ENCODE results near the gene B3GALT6. TPM values are rescaled to one million over a fixed set of nuclear protein-coding genes. Genes with fewer than 3 reads are reported as not detected.
"Not testable (repeated sequence)": the region's sequence is repeated elsewhere in the genome, so short reads cannot be mapped to it uniquely, and the experiment has no call there.

B3GALT6 gene
- total and polyA plus RNA-seq, 4 donors: 2.5 to 12.8 (median 10.3) TPM

DNA sequence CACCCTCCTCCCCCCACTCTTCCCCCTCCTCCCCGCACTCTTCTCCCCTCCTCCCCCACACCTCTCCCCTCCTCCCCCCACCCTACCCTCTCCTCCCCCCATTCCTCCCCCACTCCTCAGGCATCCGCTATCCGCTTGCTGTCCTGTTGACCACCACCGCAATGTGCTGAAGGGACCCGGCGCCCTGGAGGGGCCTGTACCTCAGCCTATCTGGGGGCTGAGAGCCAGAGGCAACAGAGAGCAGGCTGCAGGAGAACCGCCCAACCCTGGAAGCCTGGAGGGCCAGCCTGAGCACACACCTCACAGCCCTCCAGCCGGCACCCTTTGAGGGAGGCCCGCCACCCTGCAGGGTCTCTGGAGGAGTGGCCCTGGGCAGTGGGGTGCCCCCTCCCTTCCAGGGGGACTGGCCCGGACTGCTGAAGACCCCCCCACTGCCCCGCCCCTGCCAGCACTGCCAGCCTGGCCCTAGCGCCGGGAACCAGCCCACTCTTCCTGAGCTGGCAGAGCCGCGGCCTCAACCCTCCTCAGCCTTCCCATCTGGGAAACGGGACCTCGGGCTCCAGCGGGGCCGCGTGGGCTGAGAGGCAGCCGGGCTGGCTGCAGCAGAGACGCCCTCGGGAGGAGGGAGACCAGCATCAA is 13.3 kb downstream of the B3GALT6 start:
- intact Hi-C loops (cut with DNase I): no loop called here
- ATAC-seq (ENCODE audit: low FRiP score): no peak

DNA sequence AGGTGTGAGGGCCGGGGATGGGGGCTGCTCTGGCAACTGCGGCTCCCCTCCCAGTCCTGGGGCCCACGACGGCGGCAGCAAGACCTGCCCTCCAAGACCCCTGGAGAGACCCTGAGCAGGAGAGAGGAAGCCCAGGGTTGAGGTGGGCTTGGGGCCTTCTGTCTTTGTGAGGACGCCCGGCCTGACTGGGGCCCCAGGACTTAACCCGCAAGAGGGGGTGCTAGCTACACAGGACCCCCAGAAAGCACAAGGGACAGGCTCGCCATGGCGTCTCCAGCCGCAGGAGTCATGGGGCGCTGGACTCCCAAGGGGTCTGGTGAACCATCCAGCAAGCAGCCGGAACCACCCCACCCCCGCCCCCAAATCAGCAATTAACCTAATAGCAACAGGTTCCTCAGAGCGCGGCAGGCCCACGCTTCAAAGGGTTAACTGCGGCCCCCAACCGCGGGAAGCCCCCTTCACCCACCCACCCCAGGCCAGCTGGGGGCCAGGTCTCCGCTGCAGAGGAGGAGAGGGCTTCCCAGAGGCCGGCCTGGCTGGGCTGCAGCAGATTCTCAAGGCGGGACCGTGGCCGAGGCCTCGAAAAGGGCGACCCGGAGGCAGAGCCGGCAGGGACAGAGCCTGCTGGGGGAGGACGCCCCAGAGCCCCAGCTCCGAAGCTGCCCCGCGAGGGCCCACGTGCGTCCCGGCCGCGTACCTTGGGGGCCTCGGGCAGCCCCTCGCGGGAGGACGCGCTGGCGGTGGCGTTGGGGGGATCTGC is 14.0 kb downstream of the B3GALT6 start:
- Histone ChIP-seq H3K9me3 (ENCODE audit: control insufficient read depth, low read length) (no peaks in the 10 kb centered on the region), H3K4me1 (ENCODE audit: control insufficient read depth in 1 of 2, insufficient read depth in 2 of 2, low read length in 2 of 2) (no peaks in the 10 kb centered on the region), H3K36me3 (ENCODE audit: control insufficient read depth in 1 of 2, insufficient read depth in 2 of 2, low read length in 1 of 2) (no peaks in the 10 kb centered on the region), H3K4me3 (ENCODE audit: low read length in 2 of 2) (no peak overlapping the region), H3K27ac (ENCODE audit: low read depth in 1 of 2, low read length in 2 of 2) (no peak overlapping the region), H3K27me3 (ENCODE audit: control insufficient read depth in 1 of 2, insufficient read depth in 2 of 2, low read length in 1 of 2) (no peaks in the 10 kb centered on the region)
- intact Hi-C loops (cut with DNase I): no loop called here
- 30 to 43% methylated on average over 37 to 45 of the region's 45 CpGs for WGBS, 2 donors
- DNase-seq (no peak), ATAC-seq (ENCODE audit: low FRiP score) (no peak)

More for the DNA sequence above, 13.3 kb downstream of the B3GALT6 start:
- H3K27me3 ChIP-seq (ENCODE audit: control insufficient read depth in 1 of 2, insufficient read depth in 2 of 2, low read length in 1 of 2): no peaks in the 10 kb centered on the region
- no peaks in the 10 kb centered on the region for H3K36me3 ChIP-seq (ENCODE audit: control insufficient read depth in 1 of 2, insufficient read depth in 2 of 2, low read length in 1 of 2)
- H3K4me3 ChIP-seq (ENCODE audit: low read length in 2 of 2): no peak overlapping the region
- H3K9me3 ChIP-seq (ENCODE audit: control insufficient read depth, low read length): no peaks in the 10 kb centered on the region
- H3K4me1 ChIP-seq (ENCODE audit: control insufficient read depth in 1 of 2, insufficient read depth in 2 of 2, low read length in 2 of 2): no peaks in the 10 kb centered on the region
- no peak for DNase-seq
- no peak overlapping the region for H3K27ac ChIP-seq (ENCODE audit: low read depth in 1 of 2, low read length in 2 of 2)
- WGBS, 2 donors: 55 to 63% methylated on average over 19 to 23 of the region's 23 CpGs

- no peak for ATAC-seq (ENCODE audit: low FRiP score)
- Histone ChIP-seq H3K9me3 (ENCODE audit: control insufficient read depth, low read length) (no peaks in the 10 kb centered on the region), H3K4me1 (ENCODE audit: control insufficient read depth in 1 of 2, insufficient read depth in 2 of 2, low read length in 2 of 2) (no peaks in the 10 kb centered on the region), H3K4me3 (ENCODE audit: low read length in 2 of 2) (no peak within 1 kb of the TSS), H3K36me3 (ENCODE audit: control insufficient read depth in 1 of 2, insufficient read depth in 2 of 2, low read length in 1 of 2) (no peaks in the 10 kb centered on the region), H3K27ac (ENCODE audit: low read depth in 1 of 2, low read length in 2 of 2) (no peak within 1 kb of the TSS), H3K27me3 (ENCODE audit: control insufficient read depth in 1 of 2, insufficient read depth in 2 of 2, low read length in 1 of 2) (no peaks in the 10 kb centered on the region)
- intact Hi-C loops (cut with DNase I): no loop called here
- WGBS, 2 donors: 2 to 6% methylated on average over 44 to 74 of the region's 74 CpGs
- no peak for DNase-seq
Observed at GRCh38 chr1:1246577-1247340, 14.7 kb downstream of the B3GALT6 start, which contains the start of gene C1QTNF12. C1QTNF12 (minus strand) TSS chr1:1246722; CDS start chr1:1246690, 32 bp downstream.

- no peaks in the 10 kb centered on the region for H3K4me1 ChIP-seq (ENCODE audit: control insufficient read depth in 1 of 2, insufficient read depth in 2 of 2, low read length in 2 of 2)
- WGBS, 2 donors: 55 to 64% methylated on average over 25 of the region's 25 CpGs
- intact Hi-C loops (cut with DNase I): no loop called here
Observed at GRCh38 chr1:1247341-1247913, 15.4 kb downstream of the B3GALT6 start.

DNA sequence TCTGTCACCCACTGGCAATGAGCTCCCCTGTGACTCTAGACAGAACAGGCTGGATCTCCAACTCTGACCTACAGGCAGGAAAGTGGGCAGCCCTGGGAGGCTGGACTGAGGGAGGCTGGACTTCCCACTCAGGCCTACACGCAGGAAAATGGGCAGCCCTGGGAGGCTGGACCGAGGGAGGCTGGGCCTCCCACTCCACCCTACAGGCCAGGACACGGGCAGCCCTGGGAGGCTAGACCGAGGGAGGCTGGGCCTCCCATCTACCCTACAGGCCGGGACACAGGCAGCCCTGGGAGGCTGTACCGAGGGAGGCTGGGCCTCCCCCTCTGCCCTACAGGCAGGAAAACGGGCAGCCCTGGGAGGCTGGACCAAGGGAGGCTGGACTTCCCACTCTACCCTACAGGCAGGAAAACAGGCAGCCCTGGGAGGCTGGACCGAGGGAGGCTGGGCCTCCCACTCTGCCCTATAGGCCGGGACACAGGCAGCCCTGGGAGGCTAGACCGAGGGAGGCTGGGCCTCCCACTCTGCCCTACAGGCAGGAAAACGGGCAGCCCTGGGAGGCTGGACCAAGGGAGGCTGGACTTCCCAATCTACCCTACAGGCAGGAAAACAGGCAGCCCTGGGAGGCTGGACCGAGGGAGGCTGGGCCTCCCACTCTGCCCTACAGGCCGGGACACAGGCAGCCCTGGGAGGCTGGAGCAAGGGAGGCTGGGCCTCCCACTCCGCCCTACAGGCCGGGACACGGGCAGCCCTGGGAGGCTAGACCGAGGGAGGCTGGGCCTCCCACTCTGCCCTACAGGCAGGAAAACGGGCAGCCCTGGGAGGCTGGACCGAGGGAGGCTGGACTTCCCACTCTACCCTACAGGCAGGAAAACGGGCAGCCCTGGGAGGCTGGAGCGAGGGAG is 16.2 kb downstream of the B3GALT6 start:
- H3K4me1 ChIP-seq (ENCODE audit: control insufficient read depth in 1 of 2, insufficient read depth in 2 of 2, low read length in 2 of 2); DNase-seq; H3K4me3 ChIP-seq (ENCODE audit: low read length in 2 of 2); H3K27me3 ChIP-seq (ENCODE audit: control insufficient read depth in 1 of 2, insufficient read depth in 2 of 2, low read length in 1 of 2); ATAC-seq (ENCODE audit: low FRiP score); H3K27ac ChIP-seq (ENCODE audit: low read depth in 1 of 2, low read length in 2 of 2); H3K9me3 ChIP-seq (ENCODE audit: control insufficient read depth, low read length); H3K36me3 ChIP-seq (ENCODE audit: control insufficient read depth in 1 of 2, insufficient read depth in 2 of 2, low read length in 1 of 2); intact Hi-C loops (cut with DNase I): not testable (repeated sequence)
- 87 to 93% methylated on average over 21 of the region's 21 CpGs for WGBS, 2 donors

More at GRCh38 chr1:1247341-1247913, 15.4 kb downstream of the B3GALT6 start:
- no peak for ATAC-seq (ENCODE audit: low FRiP score)
- no peak for DNase-seq
- Histone ChIP-seq H3K9me3 (ENCODE audit: control insufficient read depth, low read length) (no peaks in the 10 kb centered on the region), H3K27ac (ENCODE audit: low read depth in 1 of 2, low read length in 2 of 2) (no peak overlapping the region), H3K4me3 (ENCODE audit: low read length in 2 of 2) (no peak overlapping the region), H3K36me3 (ENCODE audit: control insufficient read depth in 1 of 2, insufficient read depth in 2 of 2, low read length in 1 of 2) (no peaks in the 10 kb centered on the region), H3K27me3 (ENCODE audit: control insufficient read depth in 1 of 2, insufficient read depth in 2 of 2, low read length in 1 of 2) (no peaks in the 10 kb centered on the region)

- no peaks in the 10 kb centered on the region for H3K4me1 ChIP-seq (ENCODE audit: control insufficient read depth in 1 of 2, insufficient read depth in 2 of 2, low read length in 2 of 2)
- no peaks in the 10 kb centered on the region for H3K9me3 ChIP-seq (ENCODE audit: control insufficient read depth, low read length)
- H3K27me3 ChIP-seq (ENCODE audit: control insufficient read depth in 1 of 2, insufficient read depth in 2 of 2, low read length in 1 of 2): no peaks in the 10 kb centered on the region
- no peak overlapping the region for H3K27ac ChIP-seq (ENCODE audit: low read depth in 1 of 2, low read length in 2 of 2)
- ATAC-seq (ENCODE audit: low FRiP score): no peak
- DNase-seq: no peak
- peaks cover 0 to 7% of the 10 kb centered on the region in 2 donors for H3K36me3 ChIP-seq (ENCODE audit: control insufficient read depth in 1 of 2, insufficient read depth in 2 of 2, low read length in 1 of 2)
- 83 to 91% methylated on average over 16 of the region's 16 CpGs for WGBS, 2 donors
- no peak overlapping the region for H3K4me3 ChIP-seq (ENCODE audit: low read length in 2 of 2)
- intact Hi-C loops (cut with DNase I): no loop called here
Observed at GRCh38 chr1:1250786-1251284, 18.8 kb downstream of the B3GALT6 start.

DNA sequence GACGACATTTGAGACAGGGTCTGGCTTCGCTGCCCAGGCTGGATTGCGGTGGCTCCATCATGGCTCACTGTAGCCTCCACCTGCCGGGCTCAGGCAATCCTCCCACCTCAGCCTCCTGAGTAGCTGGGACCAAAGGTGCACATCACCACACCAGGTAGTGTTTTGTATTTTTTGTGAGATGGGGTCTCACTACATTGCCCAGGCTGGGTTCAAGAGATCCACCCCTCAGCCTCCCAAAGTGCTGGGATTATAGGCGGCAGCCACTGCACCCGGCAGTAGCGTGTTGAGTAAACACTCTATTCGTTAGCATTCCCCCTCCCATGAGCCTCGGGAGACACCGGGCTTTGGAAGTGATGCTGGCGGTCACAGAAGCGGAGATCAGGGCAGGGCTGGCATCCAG is 21.3 kb downstream of the B3GALT6 start:
- no peak for ATAC-seq (ENCODE audit: low FRiP score)
- H3K4me3 ChIP-seq (ENCODE audit: low read length in 2 of 2): no peak overlapping the region
- intact Hi-C loops (cut with DNase I): no loop called here
- peaks cover 0 to 7% of the 10 kb centered on the region in 2 donors for H3K36me3 ChIP-seq (ENCODE audit: control insufficient read depth in 1 of 2, insufficient read depth in 2 of 2, low read length in 1 of 2)
- no peaks in the 10 kb centered on the region for H3K4me1 ChIP-seq (ENCODE audit: control insufficient read depth in 1 of 2, insufficient read depth in 2 of 2, low read length in 2 of 2)
- H3K9me3 ChIP-seq (ENCODE audit: control insufficient read depth, low read length): no peaks in the 10 kb centered on the region
- no peak overlapping the region for H3K27ac ChIP-seq (ENCODE audit: low read depth in 1 of 2, low read length in 2 of 2)
- no peaks in the 10 kb centered on the region for H3K27me3 ChIP-seq (ENCODE audit: control insufficient read depth in 1 of 2, insufficient read depth in 2 of 2, low read length in 1 of 2)
- DNase-seq: no peak
- 86 to 89% methylated on average over 12 of the region's 12 CpGs for WGBS, 2 donors
